Measurements from ENCODE around the gene LIFR.
"Not testable (repeated sequence)": the region's sequence is repeated elsewhere in the genome, so short reads cannot be mapped to it uniquely, and the experiment has no call there.

Gene LIFR

GRCh38 chr5:38579105-38579504 lies 22.7 kb upstream of the LIFR start:
- no peak for FAIRE-seq

GRCh38 chr5:38576961-38577684 lies 20.7 kb upstream of the LIFR start:
- no peak for FAIRE-seq

DNA sequence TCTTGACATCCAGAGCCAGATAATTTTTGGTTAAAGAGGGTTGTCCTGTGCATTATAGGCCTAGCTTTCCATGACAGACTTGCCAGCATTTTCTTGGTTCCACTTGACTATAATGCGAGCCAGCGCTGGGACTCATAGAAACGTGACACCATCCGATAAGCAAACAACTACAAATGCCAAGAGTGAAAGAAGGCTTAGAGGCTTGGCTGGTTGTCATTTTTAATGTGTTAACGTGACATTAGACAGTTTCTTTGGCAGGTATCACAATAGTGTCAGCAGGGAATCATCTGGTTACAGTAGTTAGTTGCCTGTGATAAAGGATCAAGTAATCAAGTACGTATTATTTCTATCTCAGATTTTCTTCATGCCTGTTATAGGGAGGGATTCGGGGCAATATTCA lies 20.0 kb upstream of the LIFR start:
- no peak for FAIRE-seq

GRCh38 chr5:38575476-38575875 lies 19.0 kb upstream of the LIFR start:
- no peak for FAIRE-seq

DNA sequence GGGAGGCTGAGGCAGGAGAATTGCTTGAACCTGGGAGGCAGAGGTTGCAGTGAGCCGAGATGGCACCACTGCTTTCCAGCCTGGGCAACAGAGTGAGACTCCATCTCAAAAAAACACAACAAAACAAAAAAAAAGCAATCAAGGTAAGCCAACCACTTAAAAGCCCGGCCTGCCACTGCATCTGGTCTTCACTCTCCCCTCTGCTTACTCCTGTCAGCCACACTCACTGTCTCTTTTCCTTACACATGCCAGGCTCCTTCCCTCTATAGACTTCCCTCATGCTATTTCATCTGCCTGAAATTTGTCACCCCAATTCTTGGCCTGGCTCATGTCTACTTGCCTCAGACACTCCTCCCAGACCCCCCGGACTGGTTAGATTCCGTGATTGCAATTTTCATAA lies 17.6 kb upstream of the LIFR start:
- FAIRE-seq = no peak

DNA sequence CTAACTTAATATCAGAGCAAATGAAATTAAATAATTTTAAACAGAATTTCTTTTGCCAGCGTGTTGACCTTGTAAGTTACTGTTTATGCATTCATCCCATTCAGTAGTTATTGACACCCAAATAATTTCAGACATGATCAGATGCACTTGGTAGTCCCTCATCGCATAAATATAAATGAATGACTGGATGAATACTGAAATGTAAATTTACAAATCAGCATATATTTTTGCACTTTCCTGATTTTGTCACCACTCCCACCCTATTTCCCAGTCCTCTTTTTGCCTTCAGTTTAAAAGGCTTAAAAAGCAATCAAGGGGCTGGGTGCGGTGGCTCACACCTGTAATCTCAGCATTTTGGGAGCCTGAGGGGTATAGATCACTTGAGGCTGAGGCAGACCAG lies 17.1 kb upstream of the LIFR start:
- FAIRE-seq = no peak

DNA sequence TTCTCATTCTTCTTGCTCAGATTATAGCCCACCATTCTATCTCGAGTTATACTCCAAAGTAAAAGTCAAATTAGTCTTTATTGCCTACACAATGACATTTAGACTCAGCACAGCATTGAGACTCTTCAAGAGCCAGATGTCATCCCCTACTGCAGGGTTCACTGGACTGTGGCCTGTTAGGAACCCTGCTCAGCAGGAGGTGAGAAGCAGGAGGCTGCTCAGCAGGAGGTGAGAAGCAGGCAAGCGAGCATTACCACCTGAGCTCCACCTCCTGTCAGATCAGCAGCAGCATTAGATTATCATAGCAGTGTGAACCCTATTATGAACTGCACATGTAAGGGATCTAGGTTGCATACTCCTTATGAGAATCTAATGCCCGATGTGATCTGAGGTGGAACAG lies 12.7 kb upstream of the LIFR start:
- FAIRE-seq = no peak

GRCh38 chr5:38567306-38567705 lies 10.9 kb upstream of the LIFR start:
- FAIRE-seq = not testable (repeated sequence)

DNA sequence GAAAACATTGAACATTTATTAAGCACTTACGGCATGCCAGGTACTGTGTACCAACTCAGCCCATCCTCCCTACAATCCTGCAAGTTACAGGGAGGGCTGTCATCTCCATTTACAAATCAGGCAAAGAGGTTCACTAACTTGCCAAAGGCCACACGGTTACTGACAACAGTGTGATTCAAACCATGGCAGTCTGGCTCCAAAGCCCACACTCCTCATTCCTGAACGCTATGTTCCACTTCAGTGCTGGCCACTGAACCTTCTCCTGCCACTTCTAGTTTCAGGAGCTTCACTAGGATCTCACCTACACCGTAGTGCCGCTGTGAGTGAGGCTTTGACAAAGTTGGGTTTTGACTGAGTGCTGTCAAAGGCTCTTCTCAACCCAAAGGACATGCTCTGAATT lies 7.2 kb upstream of the LIFR start:
- no peak for FAIRE-seq

GRCh38 chr5:38562444-38563210 lies 6.2 kb upstream of the LIFR start:
- FAIRE-seq = no peak

DNA sequence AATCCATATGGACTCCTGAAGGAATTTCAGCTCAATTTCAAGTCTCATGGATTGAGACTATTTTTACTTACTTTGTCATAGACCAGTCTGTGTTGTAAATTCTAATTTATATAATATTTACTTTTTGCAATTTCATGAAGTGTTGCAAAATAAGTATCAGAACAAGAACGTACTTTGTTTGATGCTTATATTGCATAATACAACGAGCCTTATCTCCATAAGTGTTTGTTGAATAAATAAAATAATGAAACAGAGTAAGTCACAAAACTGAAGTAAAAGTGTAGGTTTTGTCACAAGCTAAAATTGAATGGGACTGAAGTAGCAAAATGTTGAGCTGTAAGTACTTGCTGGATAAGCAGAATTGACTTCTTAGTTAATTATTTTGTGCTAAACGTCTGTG lies 3.0 kb upstream of the LIFR start:
- FAIRE-seq = no peak

DNA sequence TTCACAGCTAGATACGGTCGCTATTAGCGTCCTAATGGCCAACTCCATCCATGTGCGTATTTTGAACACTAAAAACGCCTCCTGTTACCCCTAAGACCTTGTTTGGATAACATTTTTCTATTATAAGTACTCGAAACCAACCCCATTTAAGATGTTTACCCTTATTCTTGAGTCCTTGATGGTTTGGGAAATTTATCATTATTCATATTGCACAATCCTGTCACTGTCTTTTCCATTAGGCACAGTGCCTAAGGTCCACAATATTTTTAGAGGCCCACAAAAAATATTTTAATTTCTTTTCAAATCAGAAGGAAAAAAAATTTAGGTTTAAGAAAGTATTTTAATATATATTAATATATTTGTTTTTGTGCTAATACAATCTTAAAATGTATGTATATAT lies 1.3 kb upstream of the LIFR start:
- FAIRE-seq = no peak

- FAIRE-seq = no peak
Measured at GRCh38 chr5:38557308-38557710, 863 bp upstream of the LIFR start.

- no peak for FAIRE-seq
Measured at GRCh38 chr5:38556088-38556598, 303 bp downstream of the LIFR start.

- FAIRE-seq = no peak
Measured at GRCh38 chr5:38555354-38556087, 925 bp downstream of the LIFR start.

- no peak for FAIRE-seq
Measured at GRCh38 chr5:38554861-38555260, 1.6 kb downstream of the LIFR start.

- no peak for FAIRE-seq
Measured at GRCh38 chr5:38554403-38554802, 2.0 kb downstream of the LIFR start.

DNA sequence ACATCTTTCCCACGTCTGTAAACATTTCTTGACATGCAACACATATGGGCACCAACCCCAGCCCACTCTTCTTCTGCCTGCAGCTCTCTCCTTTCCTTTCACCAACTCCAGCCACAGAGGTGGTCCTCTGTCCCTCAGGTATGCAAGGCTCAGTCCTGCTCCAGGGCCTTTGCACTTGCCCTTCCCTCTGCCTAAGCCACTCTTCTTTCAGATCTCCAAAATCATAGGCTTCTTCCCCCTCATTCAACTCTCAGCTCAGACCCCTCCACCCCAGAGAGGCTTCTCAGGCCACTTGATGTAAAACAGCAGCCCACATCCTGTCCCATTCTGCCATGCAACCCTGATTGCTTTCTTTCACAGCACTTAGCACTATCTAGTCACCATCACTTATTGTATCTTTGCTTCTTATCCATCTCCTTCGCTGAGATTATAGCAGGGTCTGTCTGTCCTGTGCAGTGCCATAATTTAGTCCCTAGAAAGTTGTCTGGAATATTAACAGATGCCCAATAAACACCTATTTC lies 3.4 kb downstream of the LIFR start:
- FAIRE-seq = no peak

- no peak for FAIRE-seq
Measured at GRCh38 chr5:38551030-38552017, 5.1 kb downstream of the LIFR start.

DNA sequence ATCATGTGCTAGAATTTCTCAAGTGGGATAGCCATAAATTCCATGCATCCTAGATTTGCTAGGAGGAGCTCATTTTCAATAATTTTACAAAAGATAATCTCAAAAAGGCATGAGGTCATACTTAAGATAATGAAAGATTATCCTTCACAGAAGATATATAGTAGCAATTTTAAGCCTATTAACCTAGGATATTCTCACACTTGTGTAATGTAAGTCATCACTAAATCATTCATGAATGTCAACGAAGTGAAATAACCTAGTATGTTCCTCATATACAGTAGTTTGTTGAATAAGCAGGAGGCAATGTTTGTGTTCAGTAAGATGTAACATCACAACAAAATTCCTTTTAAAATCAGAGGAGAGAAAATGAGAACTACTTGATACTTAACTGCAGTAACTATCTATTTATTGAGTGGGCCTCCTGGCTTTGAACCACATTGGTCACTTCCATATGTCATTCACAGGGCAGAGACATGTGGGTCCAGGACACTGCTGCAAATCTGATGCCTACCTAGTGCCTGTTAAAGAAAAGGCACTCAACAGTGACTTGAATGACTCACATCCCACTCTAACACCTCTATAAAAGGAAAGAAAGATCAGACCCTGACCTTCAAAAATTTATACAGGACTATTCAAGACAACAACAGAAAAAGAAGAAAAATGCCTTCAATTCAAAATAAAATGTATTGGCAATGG lies 8.2 kb downstream of the LIFR start:
- FAIRE-seq = no peak

- FAIRE-seq = no peak
Measured at GRCh38 chr5:38547257-38547656, 9.2 kb downstream of the LIFR start.
